Measurements from ENCODE around the gene SCFD2.
"Not testable (repeated sequence)": the region's sequence is repeated elsewhere in the genome, so short reads cannot be mapped to it uniquely, and the experiment has no call there.

Gene SCFD2

DNA sequence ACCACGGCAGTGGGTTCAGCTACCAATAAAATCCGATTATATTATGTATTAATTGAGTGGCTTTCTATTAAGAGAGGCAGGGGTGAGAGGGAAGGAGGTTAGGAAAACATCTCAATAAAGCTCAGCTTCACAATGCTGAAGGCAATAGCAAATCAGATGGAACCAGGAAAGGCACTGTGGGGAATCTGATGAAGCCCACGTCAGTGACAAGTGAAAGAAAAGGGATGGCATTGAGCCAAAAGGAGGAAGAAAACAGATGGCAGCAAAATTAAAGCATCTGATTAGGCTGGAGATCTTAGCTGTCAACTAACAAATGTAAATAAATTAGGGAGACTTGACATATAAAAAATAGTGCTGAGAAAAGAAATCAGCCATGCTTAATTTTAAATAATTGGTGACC lies 322.8 kb downstream of the SCFD2 start:
- no peak for DNase-seq

DNA sequence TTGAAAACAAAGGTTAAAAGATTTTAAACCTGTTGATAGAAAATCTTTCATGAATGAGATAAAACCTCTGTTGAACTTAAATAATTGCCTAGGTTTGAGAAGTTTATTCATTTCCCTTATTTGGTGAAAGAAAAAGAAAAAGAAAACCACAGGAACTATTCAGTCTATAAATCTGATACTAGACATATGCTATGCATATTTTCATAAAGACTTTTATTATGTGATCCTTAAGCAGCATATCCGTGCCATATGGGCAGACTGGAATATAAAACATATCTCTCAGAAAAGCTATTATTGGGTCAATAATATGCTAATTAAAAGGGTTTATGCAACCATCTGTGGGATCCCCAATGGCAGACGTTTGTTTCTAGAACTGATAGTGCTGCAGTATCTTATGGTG lies 325.0 kb downstream of the SCFD2 start:
- no peak for DNase-seq

DNA sequence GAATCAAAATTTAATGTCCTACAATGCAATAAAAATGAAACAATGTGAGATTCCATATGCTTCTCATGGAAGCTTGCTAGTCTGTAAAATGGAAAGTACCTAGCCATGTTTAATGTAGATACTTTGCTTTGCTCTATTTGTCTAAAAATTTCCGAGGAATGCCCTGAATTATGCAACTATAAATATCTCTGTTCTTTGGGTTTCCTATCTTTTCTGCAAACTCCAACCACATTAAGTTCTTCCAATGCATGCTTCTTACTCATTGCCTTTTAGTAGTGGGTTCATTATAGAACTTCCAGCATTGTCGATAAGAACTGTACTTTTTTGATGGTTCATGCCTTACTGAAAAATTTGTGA lies 325.4 kb downstream of the SCFD2 start:
- no peak for DNase-seq

DNA sequence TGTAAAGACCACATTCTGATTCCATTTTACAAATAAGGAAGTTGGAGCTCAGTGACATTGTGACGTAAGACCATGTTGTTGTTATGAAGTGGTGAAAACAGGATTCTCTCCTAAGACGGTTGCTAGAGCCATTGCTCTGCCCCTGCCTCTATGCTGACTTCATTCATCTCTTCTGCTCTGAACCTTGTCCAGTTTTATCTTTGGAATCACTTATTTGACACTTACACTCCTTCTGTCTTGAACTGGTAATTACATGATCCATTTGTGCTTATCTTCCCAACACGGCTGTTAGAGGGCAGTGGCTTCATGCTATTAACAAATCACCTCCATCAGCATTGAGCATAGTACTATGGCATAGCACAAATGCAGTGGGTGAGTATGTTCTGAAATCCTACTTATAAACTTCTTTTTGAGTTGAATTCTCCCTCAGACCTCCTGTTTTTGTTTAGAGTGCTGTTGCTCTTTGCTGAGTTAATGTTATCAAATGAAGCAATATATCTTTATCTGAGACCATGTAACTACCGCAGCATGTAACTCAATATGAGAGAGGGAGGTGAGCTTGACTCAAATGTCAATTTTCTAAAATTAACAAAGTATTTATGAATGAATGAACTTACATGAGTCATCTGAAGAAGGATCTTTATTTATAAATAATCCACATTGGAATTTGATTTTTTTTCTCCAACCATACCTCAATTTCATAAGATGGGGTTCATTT lies 326.0 kb downstream of the SCFD2 start:
- DNase-seq, result no peak

DNA sequence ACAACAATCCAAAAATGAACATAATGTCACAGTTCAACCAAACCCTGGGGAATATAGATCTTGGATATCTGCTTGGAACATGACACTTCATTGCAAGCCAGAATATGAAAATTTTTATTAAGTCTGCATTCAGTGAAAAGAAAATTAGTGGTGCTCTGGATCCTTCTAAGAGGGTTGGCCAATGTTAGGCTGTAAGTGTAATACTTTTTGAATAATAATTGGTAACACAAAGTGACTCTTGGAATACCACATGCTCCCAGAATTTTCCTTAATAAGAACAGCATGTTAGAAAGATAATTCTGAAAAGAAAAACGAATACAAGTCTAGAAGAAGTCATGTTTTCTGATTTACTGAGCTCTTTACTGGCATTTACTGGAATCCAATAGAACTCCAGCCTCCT lies 328.0 kb downstream of the SCFD2 start:
- DNase-seq, result no peak

DNA sequence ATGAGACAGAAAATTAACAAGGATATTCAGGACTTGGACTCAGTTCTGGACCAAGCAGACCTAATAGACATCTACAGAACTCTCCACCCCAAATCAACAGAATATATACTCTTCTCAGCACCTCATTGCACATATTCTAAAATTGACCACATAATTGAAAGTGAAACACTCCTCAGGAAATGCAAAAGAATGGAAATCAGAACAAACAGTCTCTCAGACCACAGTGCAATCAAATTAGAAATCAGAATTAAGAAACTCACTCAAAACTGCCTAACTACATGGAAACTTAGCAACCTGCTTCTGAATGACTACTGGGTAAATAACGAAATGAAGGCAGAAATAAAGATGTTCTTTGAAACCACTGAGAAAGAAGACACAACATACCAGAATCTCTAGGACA lies 333.0 kb downstream of the SCFD2 start:
- not testable (repeated sequence) for DNase-seq

DNA sequence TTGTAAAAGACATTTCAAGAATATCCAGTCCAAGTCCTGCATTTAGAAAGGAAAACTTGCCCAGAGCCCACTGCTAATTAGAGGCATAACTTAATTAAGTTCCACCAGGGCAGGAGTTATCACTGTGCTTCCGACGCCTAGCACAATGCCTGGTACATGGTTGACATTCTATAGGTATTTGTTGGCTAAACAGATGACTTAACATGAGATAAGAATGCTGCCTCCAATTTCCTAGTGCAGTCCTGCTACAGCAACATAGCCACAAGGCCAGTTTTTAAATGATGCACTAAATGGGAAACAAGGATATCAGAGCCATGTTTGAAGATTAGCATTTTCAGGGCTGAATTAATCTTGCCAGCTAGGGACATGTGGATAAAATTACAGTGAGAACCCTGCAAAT lies 339.6 kb downstream of the SCFD2 start:
- DNase-seq, result no peak

DNA sequence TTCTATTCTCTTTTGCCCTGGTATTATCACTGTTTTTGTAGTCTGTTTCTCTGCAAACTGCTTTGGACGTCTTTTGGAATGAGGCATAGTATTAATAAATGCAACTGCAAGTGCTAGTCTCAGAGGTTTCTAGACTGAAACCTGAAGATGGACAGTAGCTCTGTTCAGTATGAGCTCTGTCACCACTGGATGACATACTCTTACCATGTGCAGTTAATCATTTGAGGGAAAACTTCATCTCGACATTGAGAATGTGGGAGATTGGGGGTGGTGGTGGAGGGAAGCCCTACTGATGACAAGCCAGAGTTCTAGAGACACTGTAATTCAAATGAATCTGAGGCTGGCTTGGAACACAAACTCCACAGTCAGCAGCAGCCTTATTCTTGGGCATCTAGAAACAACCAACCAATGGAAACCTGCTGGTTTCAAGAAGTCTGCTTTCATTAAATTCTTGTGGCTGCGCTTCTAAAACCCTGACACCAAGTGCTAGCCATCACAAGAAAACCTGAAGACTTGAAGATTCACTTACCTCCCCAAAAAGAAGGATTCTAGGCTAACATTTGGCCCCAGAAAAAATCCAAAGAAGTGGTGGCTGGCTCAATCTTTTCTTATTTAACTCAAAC lies 342.1 kb downstream of the SCFD2 start:
- DNase-seq, result no peak

DNA sequence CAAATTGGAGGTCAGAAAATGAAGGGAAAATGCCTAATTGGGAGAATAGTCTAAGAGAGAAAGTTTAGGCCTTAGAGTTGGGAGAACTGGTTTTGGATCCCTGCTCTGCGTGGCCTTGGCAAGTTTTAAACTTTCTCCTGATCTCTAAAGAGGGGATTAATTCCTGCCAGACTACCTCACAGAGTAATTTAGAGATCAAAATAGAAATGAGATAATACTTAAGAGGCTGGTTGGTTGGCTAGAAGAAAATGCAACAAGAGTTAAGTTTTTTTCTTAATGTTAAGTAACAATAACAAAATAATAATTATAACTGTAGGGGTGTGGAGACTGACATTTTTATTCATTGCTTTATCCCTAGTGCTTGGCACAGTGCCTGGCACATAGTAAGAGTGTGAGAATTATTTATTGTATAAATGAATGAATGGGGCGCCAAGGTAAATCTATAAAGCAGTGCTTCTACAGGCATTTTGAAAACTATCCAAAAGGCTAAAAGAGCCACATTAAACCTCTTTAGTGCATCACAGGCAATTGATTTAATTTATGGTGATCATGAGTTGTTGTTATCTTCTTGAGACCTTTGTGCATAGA lies 343.3 kb downstream of the SCFD2 start:
- DNase-seq, result no peak

DNA sequence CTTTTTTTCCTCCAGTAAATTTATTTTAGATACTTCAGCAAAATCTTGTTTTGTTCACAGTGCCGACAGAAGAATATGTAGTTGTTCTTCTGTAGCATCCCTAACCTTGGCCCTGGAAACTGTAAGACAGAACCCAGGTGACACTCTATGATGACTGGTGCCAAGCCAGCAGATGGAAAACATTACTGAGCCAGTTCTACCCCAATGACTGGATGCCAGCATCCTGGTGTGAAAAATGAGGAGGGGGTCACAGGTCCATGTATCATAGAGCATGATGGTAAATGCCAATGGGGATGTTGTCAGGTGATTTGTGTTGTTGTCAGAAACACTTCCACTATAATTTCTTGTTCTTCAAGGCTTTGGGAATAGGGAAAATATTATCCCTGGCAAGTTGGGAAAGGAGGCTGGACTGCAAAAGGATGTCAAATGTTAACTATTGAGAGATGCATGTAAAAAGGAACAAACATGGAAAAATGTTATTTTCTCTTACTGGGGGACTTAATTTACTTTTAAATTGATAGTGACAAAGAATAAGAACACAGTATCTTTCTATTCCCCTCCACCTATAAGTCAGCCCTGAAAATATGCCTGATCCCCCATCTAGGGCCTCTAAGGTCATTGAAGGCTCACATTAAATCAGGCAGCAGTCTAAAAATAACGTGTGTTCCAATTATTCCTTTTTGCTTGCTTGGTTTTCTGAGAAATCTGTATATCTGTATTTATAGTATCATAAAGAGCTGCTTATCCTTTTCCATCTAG lies 343.9 kb downstream of the SCFD2 start:
- no peak for DNase-seq

DNA sequence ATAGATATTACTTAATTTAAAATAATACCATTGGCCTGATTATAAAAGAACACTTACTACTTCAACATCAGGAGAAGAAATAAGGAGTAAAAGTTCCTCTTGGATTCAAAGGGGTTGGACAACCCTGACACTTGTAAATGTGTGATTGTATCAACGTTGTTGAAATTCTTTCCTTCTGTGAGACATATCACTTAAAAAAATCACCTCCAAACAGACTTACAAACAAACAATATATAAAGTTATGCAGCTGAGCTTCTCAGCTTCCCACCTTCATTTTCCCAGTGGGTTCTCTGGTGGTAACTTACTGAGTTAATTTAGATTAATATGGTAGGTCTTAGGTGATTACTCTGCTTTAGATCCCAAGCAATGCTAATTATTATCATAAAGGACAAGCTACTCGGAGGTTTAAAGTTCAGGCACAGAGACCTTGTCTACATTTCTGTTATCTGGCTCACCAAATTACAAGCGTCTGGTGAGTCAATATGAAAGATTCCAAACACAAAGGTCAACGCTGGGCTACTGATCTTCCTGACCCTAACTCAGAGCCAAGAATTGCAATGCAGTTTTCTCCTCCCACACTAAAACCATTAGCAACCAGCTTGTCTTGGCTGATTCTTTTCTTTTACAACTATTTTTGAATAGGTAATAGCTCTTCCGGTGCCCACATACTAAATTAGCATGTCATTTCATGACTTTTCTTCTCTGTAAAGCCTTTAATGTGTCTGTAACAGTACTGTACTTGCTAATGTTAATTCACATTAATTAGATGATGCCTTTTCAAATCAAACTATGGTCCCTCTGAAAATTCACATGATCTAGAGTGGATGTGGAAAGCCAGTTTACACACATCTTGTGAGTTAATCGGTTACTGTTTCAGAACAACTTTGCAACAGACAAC lies 346.1 kb downstream of the SCFD2 start:
- DNase-seq, result no peak

DNA sequence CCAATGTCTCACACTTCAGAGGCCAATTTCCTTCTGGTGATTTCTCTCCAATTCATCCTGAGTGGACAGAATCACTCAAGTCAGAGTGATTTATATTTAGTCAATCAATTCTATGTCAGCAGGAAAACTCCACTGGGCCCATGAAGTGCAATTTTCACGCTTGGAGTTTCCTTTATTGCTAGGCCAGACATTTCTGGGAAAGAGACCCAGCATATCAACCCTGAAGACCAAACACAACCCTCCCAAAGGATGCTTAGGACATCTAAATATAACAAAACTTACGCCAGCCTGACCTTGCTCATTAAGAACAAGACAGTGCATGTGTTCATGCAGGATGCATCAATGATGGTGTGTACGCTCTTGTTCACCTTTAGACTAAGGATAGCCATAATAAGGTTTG lies 347.4 kb downstream of the SCFD2 start:
- no peak for DNase-seq

DNA sequence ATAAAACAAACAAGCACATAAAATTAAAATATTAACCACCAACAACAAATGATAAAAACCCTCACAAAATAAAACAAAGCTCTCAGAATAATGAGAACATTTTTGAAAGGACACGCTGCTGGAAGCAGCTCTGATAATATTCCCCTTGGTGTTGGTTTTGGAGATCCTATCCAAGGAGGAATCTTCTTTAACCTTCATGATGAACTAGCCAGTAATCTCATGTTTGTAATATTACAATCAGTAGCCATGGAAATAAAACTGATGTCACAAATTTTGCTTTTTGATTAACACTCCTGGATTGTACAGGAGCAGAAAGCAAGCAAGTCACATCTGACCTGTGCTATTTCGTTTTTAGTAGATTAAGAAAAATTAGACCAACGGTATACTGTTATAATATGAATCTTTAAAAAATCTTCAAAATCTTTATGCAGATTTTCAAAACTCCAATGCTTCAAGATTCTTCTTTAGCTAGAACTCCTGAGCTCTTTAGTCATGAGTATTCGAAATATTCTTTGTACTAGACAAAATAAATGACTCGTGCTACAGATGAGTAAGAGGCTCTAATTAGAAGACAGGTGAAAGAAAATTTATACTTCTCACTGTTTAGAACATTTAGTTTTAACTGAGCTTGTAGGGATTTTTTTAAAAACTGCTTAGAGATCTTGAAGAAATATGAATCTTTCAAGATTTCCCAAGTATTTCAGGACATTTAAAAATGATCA lies 349.6 kb downstream of the SCFD2 start:
- DNase-seq, result no peak

DNA sequence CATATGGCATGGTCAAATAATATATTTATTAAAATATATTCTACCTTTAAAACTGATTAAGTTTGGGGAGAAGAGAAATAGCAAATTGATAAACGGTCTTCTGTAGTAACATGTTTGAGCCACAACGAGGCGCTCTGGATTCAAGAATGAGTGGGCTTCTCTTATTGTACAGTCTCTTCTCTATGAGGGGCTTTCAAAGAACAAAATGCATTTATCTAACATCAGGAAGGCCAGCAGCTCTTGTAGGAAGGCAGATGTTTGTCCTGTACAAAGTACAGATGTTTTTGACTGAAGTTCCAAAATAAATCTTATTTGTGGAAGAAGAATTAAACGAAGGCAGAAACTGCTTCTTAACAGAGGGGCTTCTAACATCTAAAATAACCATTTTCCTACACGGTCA lies 350.2 kb downstream of the SCFD2 start:
- no peak for DNase-seq

DNA sequence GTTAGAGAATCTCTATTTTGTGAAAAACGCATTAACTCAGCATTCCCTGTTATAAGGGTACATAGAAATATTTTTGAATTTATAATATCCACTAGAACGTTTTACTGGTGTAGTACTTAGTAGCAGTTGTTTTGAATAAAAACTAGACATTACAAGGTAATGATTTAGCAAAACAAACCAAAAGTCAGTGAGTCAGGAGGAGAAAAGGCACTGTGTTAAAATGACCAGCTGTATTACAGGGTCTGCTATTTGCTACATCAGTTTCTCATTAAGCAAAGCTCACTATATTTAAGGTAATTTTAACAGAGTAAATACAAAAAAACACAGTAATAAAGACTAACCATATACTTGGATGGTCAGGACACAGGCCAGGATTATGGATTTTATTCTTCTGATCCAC lies 351.0 kb downstream of the SCFD2 start:
- no peak for DNase-seq

DNA sequence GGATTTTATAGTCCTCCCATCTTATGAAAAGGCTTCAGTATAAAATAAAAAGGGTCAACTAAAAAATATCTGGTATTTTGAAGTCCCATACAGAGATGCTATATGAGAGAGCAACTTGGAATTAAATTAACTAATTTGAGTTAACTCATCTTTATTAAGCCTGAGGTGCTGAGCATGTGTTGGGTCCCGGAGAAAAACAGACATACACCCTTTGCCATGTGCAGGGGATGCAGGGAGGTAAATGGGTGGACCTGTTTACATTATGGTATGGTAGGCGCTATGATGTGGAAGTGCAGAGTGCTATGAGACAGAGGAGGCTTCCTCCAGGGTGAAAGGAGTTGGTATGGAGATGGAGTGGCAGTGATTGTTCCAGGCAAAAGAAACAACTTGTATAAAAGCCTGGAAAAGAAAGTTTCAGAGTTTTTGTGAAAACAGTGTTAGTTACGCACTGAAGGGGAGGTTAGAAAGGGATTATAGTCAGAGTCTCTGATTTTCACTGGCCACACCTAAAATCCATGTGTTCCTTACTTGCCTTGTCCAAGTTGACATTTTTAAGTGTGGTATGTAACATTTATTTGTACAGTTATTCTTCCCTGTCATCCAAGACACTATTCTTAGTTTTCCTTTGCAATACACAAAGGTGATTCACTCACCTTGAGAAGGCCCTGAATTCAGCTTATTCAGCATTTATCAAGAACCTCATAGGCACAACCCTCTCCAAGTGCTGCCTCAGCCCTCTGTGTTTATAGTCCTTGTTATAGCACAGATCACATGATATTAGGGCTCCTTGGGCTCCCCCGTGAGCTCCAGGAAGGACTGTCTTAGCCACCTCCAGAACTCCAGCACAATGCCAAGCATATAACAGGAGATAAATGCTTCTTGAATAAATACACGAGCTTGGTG lies 351.7 kb downstream of the SCFD2 start:
- DNase-seq, result no peak

DNA sequence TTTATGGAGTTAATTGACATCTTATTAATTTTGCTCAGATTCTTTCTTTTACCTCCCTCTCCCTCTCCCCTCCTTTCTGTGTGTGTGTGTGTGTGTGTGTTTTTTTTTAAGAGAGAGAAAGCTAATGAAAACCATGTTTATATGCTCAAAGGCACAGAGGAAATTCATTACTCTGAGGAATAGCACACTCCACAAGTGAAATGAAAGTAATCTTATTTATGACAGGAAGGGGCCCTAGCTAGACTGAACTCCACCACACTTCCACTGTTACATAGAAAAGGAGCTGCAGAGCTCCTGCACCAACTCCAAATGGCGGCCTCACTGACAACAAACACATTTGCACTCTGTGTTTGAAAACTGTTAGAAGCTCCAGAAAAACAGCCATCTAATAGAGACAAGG lies 353.1 kb downstream of the SCFD2 start:
- DNase-seq, result no peak

DNA sequence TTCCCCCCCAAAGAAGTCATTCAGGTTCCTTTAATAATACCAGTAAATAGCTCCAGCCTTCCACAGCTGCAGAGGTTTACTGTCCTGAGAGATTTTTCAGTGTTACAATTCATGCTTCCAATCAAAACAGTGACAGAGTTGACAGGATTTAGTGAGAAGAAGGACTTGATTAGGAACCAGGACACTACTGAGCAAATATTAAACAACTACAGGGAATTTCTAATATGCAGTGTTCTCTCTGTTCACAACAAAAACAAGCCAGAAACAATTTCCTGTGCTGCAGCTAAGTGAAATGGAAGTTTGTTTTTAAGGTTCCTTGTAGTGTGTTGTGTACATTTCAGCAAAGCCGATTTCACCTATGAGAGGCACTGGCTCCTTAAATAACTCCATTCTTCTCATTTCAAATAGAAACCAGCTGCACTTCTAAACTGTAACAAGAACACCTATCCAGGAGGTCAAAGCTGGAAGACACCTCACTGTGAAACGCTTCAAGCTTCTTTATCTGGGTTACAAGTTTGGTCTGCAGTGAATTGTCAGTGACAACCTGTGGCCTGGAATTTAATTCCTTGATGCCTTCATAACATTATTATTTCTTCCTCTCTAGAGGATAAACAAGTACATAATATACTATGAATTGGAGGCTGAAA lies 354.5 kb downstream of the SCFD2 start:
- no peak for DNase-seq

DNA sequence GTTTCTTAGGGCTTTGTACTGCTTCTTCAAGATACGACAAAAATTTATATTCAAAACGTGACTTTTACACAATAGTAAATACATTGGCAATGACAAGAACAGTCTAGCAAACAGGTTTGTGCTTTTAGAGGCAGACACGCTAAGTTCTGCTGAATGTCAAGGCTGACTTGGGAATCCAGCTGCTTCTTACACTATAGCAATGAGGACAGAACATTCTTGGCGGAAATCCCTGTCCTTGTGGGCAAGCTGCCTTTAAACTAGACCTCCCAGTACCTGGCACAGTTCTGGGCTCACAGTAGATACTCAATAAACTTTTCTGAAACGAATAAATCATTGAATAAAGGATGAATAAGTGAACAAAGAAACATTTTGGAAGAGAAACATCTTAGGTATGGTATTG lies 355.5 kb downstream of the SCFD2 start:
- no peak for DNase-seq

DNA sequence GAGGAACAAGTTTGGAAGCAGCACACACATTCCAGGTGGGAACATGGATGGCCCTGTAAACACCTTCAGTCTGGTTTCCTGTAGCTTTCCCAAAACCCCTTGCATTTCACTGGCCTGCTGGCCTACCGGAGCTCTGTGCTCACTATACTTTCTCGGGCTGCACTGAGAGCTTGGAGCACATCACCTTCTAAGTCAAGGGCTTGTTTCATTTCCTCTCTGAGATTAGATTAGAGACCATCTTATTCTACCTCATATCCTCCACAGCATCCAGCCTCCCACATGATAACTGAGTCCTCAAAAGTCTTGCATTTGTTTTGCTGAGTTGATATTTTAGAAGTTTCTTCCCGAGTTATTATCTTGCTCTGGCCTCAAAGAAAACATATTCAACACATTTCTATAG lies 356.0 kb downstream of the SCFD2 start:
- no peak for DNase-seq

DNA sequence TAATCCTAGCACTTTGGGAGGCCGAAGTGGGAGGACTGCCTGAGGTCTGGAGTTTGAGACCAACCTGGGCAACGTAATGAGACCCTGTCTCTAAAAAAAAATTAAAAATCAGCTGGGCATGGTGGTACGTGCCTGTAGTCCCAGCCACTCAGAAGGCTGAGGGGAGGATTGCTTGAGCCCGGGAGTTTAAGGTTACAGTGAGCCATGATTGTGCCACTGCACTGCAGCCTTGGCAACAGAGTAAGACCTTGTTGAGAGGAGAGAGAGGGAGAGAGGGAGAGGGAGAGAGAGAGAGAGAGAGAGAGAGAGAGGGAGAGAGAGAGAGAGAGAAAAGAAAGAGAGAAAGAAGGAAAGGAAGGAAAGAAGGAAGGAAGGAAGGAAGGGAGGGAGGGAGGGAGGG lies 358.8 kb downstream of the SCFD2 start:
- no peak for DNase-seq
